Measurements from ENCODE around the gene RUFY2. TPM values are rescaled to one million over a fixed set of nuclear protein-coding genes. Genes with fewer than 3 reads are reported as not detected.

Gene RUFY2
- total RNA-seq, 4 donors from 2014 or later, result 8.1 to 25.4 (median 14.0) TPM

GRCh38 chr10:68397005-68397404 lies 10.1 kb downstream of the RUFY2 start:
- no peaks in the 10 kb centered on the region for H3K4me1 ChIP-seq
- TF ChIP-seq POLR2A (IDR thresholded peaks at IDR 0.05) (no peak), CTCF (IDR thresholded peaks at IDR 0.05) (no peak)
- H3K27me3 ChIP-seq, result no peaks in the 10 kb centered on the region
- DNase-seq, result no peak
- H3K36me3 ChIP-seq, result peaks cover 0 to 96% (median 9%) of the 10 kb centered on the region in 3 donors
- intact Hi-C loops (cut with DNase I), result no loop called here
- H3K9me3 ChIP-seq, result no peaks in the 10 kb centered on the region
- 95 to 100% methylated on average over 1 of the region's 1 CpG for WGBS, 2 donors
- H3K4me3 ChIP-seq, result no peak overlapping the region
- no peak overlapping the region for H3K27ac ChIP-seq

- H3K27me3 ChIP-seq, result no peaks in the 10 kb centered on the region
- H3K36me3 ChIP-seq, result peaks cover 0 to 100% (median 17%) of the 10 kb centered on the region in 3 donors
- no peaks in the 10 kb centered on the region for H3K4me1 ChIP-seq
- H3K4me3 ChIP-seq, result no peak overlapping the region
- TF ChIP-seq POLR2A (IDR thresholded peaks at IDR 0.05) (no peak), CTCF (IDR thresholded peaks at IDR 0.05) (no peak)
- H3K9me3 ChIP-seq, result no peaks in the 10 kb centered on the region
- 68 to 75% methylated on average over 2 of the region's 2 CpGs for WGBS, 2 donors
- DNase-seq, result no peak
- intact Hi-C loops (cut with DNase I), result no loop called here
- H3K27ac ChIP-seq, result no peak overlapping the region
Measured at GRCh38 chr10:68385740-68386139, 21.3 kb downstream of the RUFY2 start.

- peaks cover 0 to 24% (median 8%) of the 10 kb centered on the region in 3 donors for H3K9me3 ChIP-seq
- no peaks in the 10 kb centered on the region for H3K4me1 ChIP-seq
- intact Hi-C loops (cut with DNase I), result no loop called here
- H3K27me3 ChIP-seq, result no peaks in the 10 kb centered on the region
- WGBS, 2 donors, result 92 to 96% methylated on average over 1 of the region's 1 CpG
- peaks cover 4 to 99% (median 11%) of the 10 kb centered on the region in 3 donors for H3K36me3 ChIP-seq
- no peak overlapping the region for H3K4me3 ChIP-seq
- no peak for DNase-seq
- no peak for TF ChIP-seq CTCF (IDR thresholded peaks at IDR 0.05)
- TF ChIP-seq POLR2A (IDR thresholded peaks at IDR 0.05), result no peak
- H3K27ac ChIP-seq, result no peak overlapping the region
Measured at GRCh38 chr10:68371604-68372003, 35.5 kb downstream of the RUFY2 start.

- TF ChIP-seq POLR2A (IDR thresholded peaks at IDR 0.05), result no peak
- no peak for TF ChIP-seq CTCF (IDR thresholded peaks at IDR 0.05)
- Histone ChIP-seq H3K4me1 (no peaks in the 10 kb centered on the region), H3K36me3 (peaks cover 2 to 97% (median 13%) of the 10 kb centered on the region in 3 donors), H3K4me3 (no peak overlapping the region), H3K27me3 (no peaks in the 10 kb centered on the region), H3K9me3 (peaks cover 0 to 11% (median 8%) of the 10 kb centered on the region in 3 donors), H3K27ac (no peak overlapping the region)
- intact Hi-C loops (cut with DNase I), result no loop called here
- WGBS, 2 donors, result 81 to 83% methylated on average over 2 of the region's 2 CpGs
- DNase-seq, result no peak
Measured at GRCh38 chr10:68367121-68367520, 40.0 kb downstream of the RUFY2 start.

- H3K4me3 ChIP-seq, result no peak overlapping the region
- intact Hi-C loops (cut with DNase I), result no loop called here
- DNase-seq, result no peak
- H3K27ac ChIP-seq, result no peak overlapping the region
- peaks cover 0 to 97% (median 13%) of the 10 kb centered on the region in 3 donors for H3K36me3 ChIP-seq
- H3K4me1 ChIP-seq, result no peaks in the 10 kb centered on the region
- H3K9me3 ChIP-seq, result peaks cover 0 to 6% (median 3%) of the 10 kb centered on the region in 3 donors
- WGBS, 2 donors, result 92 to 93% methylated on average over 5 of the region's 5 CpGs
- no peaks in the 10 kb centered on the region for H3K27me3 ChIP-seq
- TF ChIP-seq CTCF (IDR thresholded peaks at IDR 0.05), result no peak
- TF ChIP-seq POLR2A (IDR thresholded peaks at IDR 0.05), result no peak
Measured at GRCh38 chr10:68366600-68366999, 40.5 kb downstream of the RUFY2 start.
